NOMO-1 treated with dmso at 0.1 percent for 144 hours (cell line): ENCODE results near the gene CDY1B.
"Not testable (repeated sequence)": the region's sequence is repeated elsewhere in the genome, so short reads cannot be mapped to it uniquely, and the experiment has no call there.

Source experiments
- DNase-seq: peaks from one replicate; lab custom pipeline; 2025; ENCODE audit not compliant: unreplicated experiment; lab: John Stamatoyannopoulos, UW

The CDY1B gene

GRCh38 chrY:24047919-24048318 lies at the start of gene CDY1B:
Gene CDY1B (minus strand): TSS chrY:24048019. CDS start chrY:24047688, 331 bp downstream.
- not testable (repeated sequence) for DNase-seq

DNA sequence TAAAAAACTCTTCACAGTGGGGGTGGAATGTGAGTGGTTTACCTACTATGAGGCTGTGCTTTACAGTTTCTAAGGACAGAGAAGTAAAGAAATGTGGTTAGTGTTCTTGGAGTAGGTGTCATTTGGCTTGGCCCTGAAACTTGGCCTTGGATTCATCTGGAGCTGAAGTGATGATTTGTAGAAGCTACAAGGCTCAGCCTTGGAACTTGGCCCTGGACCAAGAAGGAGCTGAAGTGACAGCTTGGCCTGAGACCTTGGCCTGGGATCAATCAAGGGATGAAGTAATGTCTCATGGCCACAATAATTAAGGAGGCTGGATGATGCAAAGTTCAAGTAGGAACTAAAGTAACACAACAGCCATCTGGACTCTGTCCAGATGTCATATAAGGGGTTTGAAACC lies 1.7 kb upstream of the CDY1B start:
- not testable (repeated sequence) for DNase-seq

GRCh38 chrY:24043209-24043608 lies 4.6 kb downstream of the CDY1B start:
- not testable (repeated sequence) for DNase-seq

DNA sequence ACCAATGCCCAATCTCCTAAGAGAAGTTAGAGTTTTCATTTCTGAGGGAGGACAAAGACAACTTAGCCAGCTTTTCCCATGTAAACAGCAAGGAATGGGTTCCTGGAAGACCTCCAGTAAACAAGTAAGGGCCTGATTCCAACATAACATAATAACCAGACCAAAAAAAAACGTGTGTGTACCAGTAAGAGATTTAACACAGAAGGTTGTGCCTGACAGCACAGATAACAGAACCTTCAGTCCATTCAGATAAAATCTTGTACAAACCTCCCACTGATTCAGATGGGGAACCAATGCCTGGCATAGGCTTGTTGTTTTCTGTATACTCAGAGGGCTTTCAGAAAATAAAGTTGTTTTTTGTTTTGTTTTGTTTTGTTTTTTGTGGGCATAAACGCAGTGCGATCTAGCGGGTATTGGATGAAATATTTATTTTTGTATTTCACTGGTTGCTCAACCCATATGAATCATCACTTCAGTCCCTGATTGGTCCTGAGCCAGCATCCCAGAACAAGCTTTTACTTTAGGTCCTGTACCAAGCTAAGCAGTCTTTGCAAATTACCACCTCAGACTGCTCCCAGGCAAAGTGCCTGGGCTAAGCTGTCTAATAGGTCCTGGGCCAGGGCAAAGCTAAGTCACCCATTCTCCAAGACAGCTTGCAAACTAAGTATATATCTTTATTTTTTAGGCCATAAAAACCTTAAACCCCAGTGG lies 8.7 kb downstream of the CDY1B start:
- DNase-seq: not testable (repeated sequence)

DNA sequence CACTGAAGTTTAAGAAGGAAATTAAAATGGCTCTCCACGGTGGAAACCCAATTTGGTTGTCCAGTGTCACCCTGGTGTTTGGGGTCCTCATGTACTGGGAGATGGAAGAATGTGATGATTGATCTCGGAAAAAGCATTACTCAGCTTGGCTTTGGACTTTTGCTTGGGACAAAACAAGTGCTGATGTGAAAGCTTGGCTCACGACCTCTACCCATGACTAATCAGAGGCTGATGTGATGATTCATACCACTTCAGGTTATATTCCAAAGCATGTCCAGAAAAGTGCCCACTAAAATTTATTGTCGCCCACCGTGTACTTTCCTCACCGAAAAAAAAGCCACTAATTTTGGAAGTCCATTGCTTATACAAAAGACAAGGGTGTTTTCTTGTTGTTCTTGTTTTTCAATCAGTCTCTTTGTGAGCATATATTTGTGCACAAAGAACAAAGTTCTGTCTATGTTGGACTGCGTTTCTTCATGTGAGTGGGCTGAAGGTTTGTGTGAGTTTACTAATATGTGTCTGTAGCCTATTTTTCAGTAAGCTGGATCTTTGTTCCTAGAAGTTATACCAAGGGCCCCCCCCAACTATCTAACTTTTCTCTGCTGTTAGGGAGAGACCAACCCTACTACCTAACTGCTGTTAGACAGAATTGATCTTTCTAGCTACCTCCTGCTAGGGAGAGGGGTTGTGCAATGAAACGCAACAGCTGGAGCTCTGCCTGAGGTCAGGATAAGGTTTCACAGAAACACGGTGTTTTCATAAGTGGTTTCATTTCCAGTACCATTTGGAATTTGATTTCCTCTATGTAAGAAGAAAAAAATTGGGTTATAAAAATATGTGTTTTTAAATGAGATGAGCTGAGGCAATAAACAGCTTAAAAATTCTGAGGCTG lies 21.4 kb downstream of the CDY1B start:
- DNase-seq: not testable (repeated sequence)
